Head of caudate nucleus (tissue), 42 donors: ENCODE results near the gene ZNF69.
"Not testable (repeated sequence)": the region's sequence is repeated elsewhere in the genome, so short reads cannot be mapped to it uniquely, and the experiment has no call there.

ENCODE experiments used
- DNase-seq, 42 donors: peaks; one replicate each; pipeline versions ENCODE4 v3.0.0 to v3.0.0-alpha.2; 2020 to 2021; ENCODE audit warnings: mixed read lengths in 7 of 42
- intact Hi-C: fragments of 100-400 bp; cut with DNase I; formaldehyde crosslinking; loops from one replicate; pipeline ENCODE4 v1.15.0; 2022

Gene ZNF69

GRCh38 chr19:11944656-11945055 lies 57.1 kb downstream of the ZNF69 start:
- intact Hi-C loops, result no loop called here
- DNase-seq, result no peak

GRCh38 chr19:11948646-11949045 lies 61.1 kb downstream of the ZNF69 start:
- no peak for DNase-seq
- intact Hi-C loops, result no loop called here

GRCh38 chr19:11949201-11949600 lies 61.6 kb downstream of the ZNF69 start:
- intact Hi-C loops, result no loop called here
- no peak for DNase-seq

- intact Hi-C loops, DNase-seq: not testable (repeated sequence)
Observed at GRCh38 chr19:11949614-11950080, 62.1 kb downstream of the ZNF69 start.

- DNase-seq, result no peak
- intact Hi-C loops, result no loop called here
Observed at GRCh38 chr19:11950312-11950711, 62.7 kb downstream of the ZNF69 start.
